WTC11 (cell line): ENCODE measurements around the gene SMARCE1. TPM values are rescaled to one million over a fixed set of nuclear protein-coding genes. Genes with fewer than 3 reads are reported as not detected.

Source experiments
- ATAC-seq: fragments of 200-7000 bp; cut with Tn5 transposase; 2 replicates; pipeline ENCODE4 v1.10.0; 2021; ENCODE audit warnings: mild to moderate bottlenecking, moderate library complexity
- CTCF ChIA-PET: fragments of 300-600 bp; sonication (Branson Sonifier 250); formaldehyde crosslinking; loops from one replicate; lab custom pipeline; 2021; ENCODE audit warnings: antibody characterized with exemption; lab: Charles Lee
- POLR2A ChIA-PET: fragments of 350-600 bp; sonication (Branson Sonifier 250); formaldehyde crosslinking; loops from one replicate; lab custom pipeline; 2021; ENCODE audit warnings: antibody characterized with exemption; lab: Charles Lee
- DNase-seq: peaks from one replicate; pipeline ENCODE4 v3.0.0; 2021; ENCODE audit warnings: low spot score
- H3K27ac Mint-ChIP-seq: 2 replicates; pipeline ENCODE4 v1.8.0; 2021; ENCODE audit warnings: mixed read lengths
- H3K27me3 Mint-ChIP-seq: 2 replicates; pipeline ENCODE4 v1.8.0; 2021; ENCODE audit warnings: low read depth, mild to moderate bottlenecking, moderate library complexity, mixed read lengths
- H3K36me3 Mint-ChIP-seq: 2 replicates; pipeline ENCODE4 v1.8.0; 2021; ENCODE audit warnings: mixed read lengths
- H3K4me1 Mint-ChIP-seq: 2 replicates; pipeline ENCODE4 v1.8.0; 2022; ENCODE audit warnings: mixed read lengths
- H3K4me3 Mint-ChIP-seq: 2 replicates; pipeline ENCODE4 v1.8.0; 2021; ENCODE audit warnings: mild to moderate bottlenecking, moderate library complexity, mixed read lengths
- H3K9me3 Mint-ChIP-seq: 2 replicates; pipeline ENCODE4 v1.8.0; 2021; ENCODE audit warnings: mixed read lengths
- AFF4 ChIP-seq: sonication (generic); formaldehyde crosslinking; IDR thresholded peaks from 2 replicates; pipeline ENCODE4 v1.8.1; 2023; ENCODE audit warnings: mild to moderate bottlenecking, missing genetic modification reagents, borderline replicate concordance
- ELF4 ChIP-seq: sonication (generic); formaldehyde crosslinking; IDR thresholded peaks from 2 replicates; pipeline ENCODE4 v1.8.1; 2022; ENCODE audit warnings: low read depth, mild to moderate bottlenecking, moderate library complexity, missing genetic modification reagents
- ESRRA ChIP-seq: sonication (generic); formaldehyde crosslinking; IDR thresholded peaks from 2 replicates; pipeline ENCODE4 v1.8.1; 2022; ENCODE audit warnings: mild to moderate bottlenecking, missing genetic modification reagents, borderline replicate concordance
- ETV6 ChIP-seq: sonication (generic); formaldehyde crosslinking; IDR thresholded peaks from 2 replicates; pipeline ENCODE4 v1.8.1; 2022; ENCODE audit warnings: mild to moderate bottlenecking, missing genetic modification reagents
- FOXJ3 ChIP-seq: sonication (generic); formaldehyde crosslinking; IDR thresholded peaks from 2 replicates; pipeline ENCODE4 v1.9.0; 2021; ENCODE audit warnings: missing genetic modification reagents, mild to moderate bottlenecking, borderline replicate concordance
- FOXP1 ChIP-seq: sonication (generic); formaldehyde crosslinking; IDR thresholded peaks from 2 replicates; pipeline ENCODE4 v1.8.0; 2022; ENCODE audit warnings: missing genetic modification reagents, mild to moderate bottlenecking, moderate library complexity, borderline replicate concordance
- FOXP4 ChIP-seq: sonication (generic); formaldehyde crosslinking; IDR thresholded peaks from 2 replicates; pipeline ENCODE4 v1.8.0; 2022; ENCODE audit warnings: mild to moderate bottlenecking, missing genetic modification reagents
- IRF1 ChIP-seq: sonication (generic); formaldehyde crosslinking; IDR thresholded peaks from 2 replicates; pipeline ENCODE4 v1.8.0; 2023; ENCODE audit warnings: missing genetic modification reagents
- IRF2 ChIP-seq: sonication (generic); formaldehyde crosslinking; IDR thresholded peaks from 2 replicates; pipeline ENCODE4 v1.8.0; 2022; ENCODE audit warnings: low read depth, missing genetic modification reagents, borderline replicate concordance
- JUN ChIP-seq: sonication (generic); formaldehyde crosslinking; IDR thresholded peaks from 2 replicates; pipeline ENCODE4 v1.8.0; 2023; ENCODE audit warnings: mild to moderate bottlenecking, missing genetic modification reagents
- NFE2L1 ChIP-seq: sonication (generic); formaldehyde crosslinking; IDR thresholded peaks from 2 replicates; pipeline ENCODE4 v1.8.1; 2023; ENCODE audit warnings: missing genetic modification reagents
- PREB ChIP-seq: sonication (generic); formaldehyde crosslinking; IDR thresholded peaks from 2 replicates; pipeline ENCODE4 v1.8.1; 2022; ENCODE audit warnings: mild to moderate bottlenecking, missing genetic modification reagents, moderate library complexity, borderline replicate concordance
- USF1 ChIP-seq: sonication (generic); formaldehyde crosslinking; IDR thresholded peaks from 2 replicates; pipeline ENCODE4 v1.8.0; 2022; ENCODE audit warnings: mild to moderate bottlenecking, missing genetic modification reagents
- ZBTB21 ChIP-seq: sonication (generic); formaldehyde crosslinking; IDR thresholded peaks from 2 replicates; pipeline ENCODE4 v1.8.1; 2023; ENCODE audit warnings: mild to moderate bottlenecking, missing genetic modification reagents, borderline replicate concordance
- ZMAT4 ChIP-seq: fragments of 250-450 bp; sonication (Bioruptor Pico); IDR thresholded peaks from 2 replicates; pipeline ENCODE4 v1.9.0; 2021; ENCODE audit warnings: mild to moderate bottlenecking
- ZNF232 ChIP-seq: sonication (generic); formaldehyde crosslinking; IDR thresholded peaks from 2 replicates; pipeline ENCODE4 v1.8.0; 2022; ENCODE audit warnings: mild to moderate bottlenecking, missing genetic modification reagents
- ZNF396 ChIP-seq: fragments of 250-450 bp; sonication (Bioruptor Pico); IDR thresholded peaks from 2 replicates; pipeline ENCODE4 v1.8.0; 2021; ENCODE audit warnings: mild to moderate bottlenecking, moderate library complexity, borderline replicate concordance
- total RNA-seq: library from RNA; stranded (reverse); gene quantifications from 3 replicates; pipeline ENCODE4 v1.2.3, GENCODE V29; 2021

Gene SMARCE1
- total RNA-seq, 1 experiment from 2014 or later: 109 TPM

- peaks cover 14% of the 10 kb centered on the region for H3K4me1 Mint-ChIP-seq
- peaks cover 13% of the 10 kb centered on the region for H3K36me3 Mint-ChIP-seq
- TF ChIP-seq PREB (CRISPR knock-in tag) (no peak), AFF4 (no peak), NFE2L1 (CRISPR knock-in tag) (no peak), FOXP1 (0 out of 2 replicates have a peak, but pooled peaks have one; percentile 49), ESRRA (0 out of 2 replicates have a peak, but pooled peaks have one; percentile 2)
- H3K27ac Mint-ChIP-seq: peak overlapping the region; percentile 99
- no peaks in the 10 kb centered on the region for H3K9me3 Mint-ChIP-seq
- ChIA-PET POLR2A (interaction anchor here (1.1 kb wide), 1 partner anchor 11 kb away, joined by 3 read pairs; no protein-coding TSS in a partner anchor), CTCF (interaction anchor here (1.5 to 3.7 kb wide), 2 partner anchors 29 to 32 kb away, joined by 7 to 26 read pairs; no protein-coding TSS in a partner anchor)
- DNase-seq (no peak), ATAC-seq (peak; percentile 27)
- H3K4me3 Mint-ChIP-seq: peak overlapping the region; percentile 90
- H3K27me3 Mint-ChIP-seq: peaks cover 6% of the 10 kb centered on the region; the same call in 1 of the 2 replicates
These were observed 858 bp upstream of the SMARCE1 start for GRCh38 chr17:40648384-40648968.

- CTCF ChIA-PET: interaction anchor here (1.7 to 3.7 kb wide), 2 partner anchors 27 to 31 kb away, joined by 15 to 26 read pairs; no protein-coding TSS in a partner anchor
- POLR2A ChIA-PET: interaction anchor here (0.5 kb wide), 1 partner anchor 890 kb away, joined by 3 read pairs; no protein-coding TSS in a partner anchor
- H3K36me3 Mint-ChIP-seq: peaks cover 25% of the 10 kb centered on the region
These were observed 611 bp downstream of the SMARCE1 start for GRCh38 chr17:40646791-40647623.

GRCh38 chr17:40645943-40646342 lies 1.7 kb downstream of the SMARCE1 start:
- DNase-seq (no peak), ATAC-seq (no peak)
- peak overlapping the region; percentile 33 for H3K4me3 Mint-ChIP-seq
- CTCF ChIA-PET: interaction anchor here (0.6 to 3.7 kb wide), 3 partner anchors 26 to 60 kb away, joined by 3 to 26 read pairs (median 15); no protein-coding TSS in a partner anchor
- peaks cover 14% of the 10 kb centered on the region for H3K4me1 Mint-ChIP-seq
- H3K9me3 Mint-ChIP-seq: no peaks in the 10 kb centered on the region
- POLR2A ChIA-PET: no interaction called here
- peaks cover 32% of the 10 kb centered on the region for H3K36me3 Mint-ChIP-seq
- no peak for TF ChIP-seq ZBTB21 (CRISPR knock-in tag)
- H3K27ac Mint-ChIP-seq: no peak overlapping the region
- H3K27me3 Mint-ChIP-seq: peaks cover 6% of the 10 kb centered on the region; the same call in 1 of the 2 replicates

More at GRCh38 chr17:40646791-40647623, 611 bp downstream of the SMARCE1 start:
- Mint-ChIP-seq H3K27ac (peak overlapping the region; percentile 99), H3K4me1 (peaks cover 14% of the 10 kb centered on the region), H3K27me3 (peaks cover 6% of the 10 kb centered on the region; the same call in 1 of the 2 replicates), H3K4me3 (peak overlapping the region; percentile 90), H3K9me3 (no peaks in the 10 kb centered on the region)
- ATAC-seq (peak; percentile 46), DNase-seq (no peak)
- TF ChIP-seq USF1 (0 out of 2 replicates have a peak, but pooled peaks have one; percentile 25), ZNF396 (CRISPR knock-in tag) (no peak)

GRCh38 chr17:40645291-40645690 lies 2.3 kb downstream of the SMARCE1 start:
- Mint-ChIP-seq H3K9me3 (no peaks in the 10 kb centered on the region), H3K36me3 (peaks cover 35% of the 10 kb centered on the region), H3K27ac (no peak overlapping the region), H3K27me3 (peaks cover 6% of the 10 kb centered on the region; the same call in 1 of the 2 replicates), H3K4me1 (peaks cover 14% of the 10 kb centered on the region), H3K4me3 (peak overlapping the region; percentile 23; the same call in 1 of the 2 replicates)
- ATAC-seq (no peak), DNase-seq (no peak)
- ChIA-PET POLR2A (no interaction called here), CTCF (no interaction called here)
- no peak for TF ChIP-seq ZNF232
- TF ChIP-seq FOXP4: no peak
- TF ChIP-seq ELF4: no peak
- no peak for TF ChIP-seq FOXJ3 (CRISPR knock-in tag)
- TF ChIP-seq IRF2 (CRISPR knock-in tag): no peak
- TF ChIP-seq ZMAT4 (CRISPR knock-in tag): no peak
- TF ChIP-seq ETV6: no peak
- TF ChIP-seq IRF1 (CRISPR knock-in tag): no peak
- TF ChIP-seq JUN (CRISPR knock-in tag): no peak
